Type B pancreatic cell (in vitro differentiated cells): Measurements from ENCODE around the gene CRAT. TPM values are rescaled to one million over a fixed set of nuclear protein-coding genes. Genes with fewer than 3 reads are reported as not detected.

Experiments
- DNase-seq: peaks from one replicate; pipeline ENCODE4 v3.0.0; 2021; ENCODE audit warnings: mixed read lengths; ENCODE audit not compliant: unreplicated experiment; ENCODE audit errors: extremely low spot score
- H3K27ac Mint-ChIP-seq: 2 replicates; pipeline ENCODE4 v1.8.0; 2021; ENCODE audit warnings: mild to moderate bottlenecking, mixed read lengths
- H3K27me3 Mint-ChIP-seq: 2 replicates; pipeline ENCODE4 v1.8.0; 2021; ENCODE audit warnings: mixed read lengths
- H3K36me3 Mint-ChIP-seq: 2 replicates; pipeline ENCODE4 v1.8.0; 2021; ENCODE audit warnings: mixed read lengths
- H3K4me1 Mint-ChIP-seq: one replicate; pipeline ENCODE4 v1.8.0; 2021; ENCODE audit warnings: mixed read lengths; ENCODE audit not compliant: unreplicated experiment
- H3K4me3 Mint-ChIP-seq: 2 replicates; pipeline ENCODE4 v1.8.0; 2021; ENCODE audit warnings: mild to moderate bottlenecking, mixed read lengths
- H3K9me3 Mint-ChIP-seq: 2 replicates; pipeline ENCODE4 v1.8.0; 2021; ENCODE audit warnings: mixed read lengths
- CTCF ChIP-seq: fragments of 200-600 bp; sonication (generic); conservative IDR thresholded peaks from 2 replicates; pipeline ENCODE4 v1.5.0; 2021; ENCODE audit warnings: antibody characterized with exemption, mild to moderate bottlenecking
- total RNA-seq: library from RNA; stranded (reverse); gene quantifications from 2 replicates; pipeline ENCODE4 v1.2.1, GENCODE V29; 2021; ENCODE audit warnings: low replicate concordance

CRAT gene
- total RNA-seq, 1 donor from 2014 or later = 28.4 TPM

- Mint-ChIP-seq H3K4me3 (no peak overlapping the region), H3K9me3 (no peaks in the 10 kb centered on the region), H3K36me3 (no peaks in the 10 kb centered on the region), H3K27me3 (no peaks in the 10 kb centered on the region), H3K27ac (no peak overlapping the region), H3K4me1 (no peaks in the 10 kb centered on the region)
- no peak for TF ChIP-seq CTCF
- no peak for DNase-seq
Observed at GRCh38 chr9:129101279-129101678, 9.3 kb downstream of the CRAT start.

GRCh38 chr9:129100383-129101169 is 10.0 kb downstream of the CRAT start:
- no peak for DNase-seq
- no peak overlapping the region for H3K27ac Mint-ChIP-seq
- no peaks in the 10 kb centered on the region for H3K36me3 Mint-ChIP-seq
- H3K4me3 Mint-ChIP-seq = no peak overlapping the region
- TF ChIP-seq CTCF = no peak
- no peaks in the 10 kb centered on the region for H3K27me3 Mint-ChIP-seq
- no peaks in the 10 kb centered on the region for H3K4me1 Mint-ChIP-seq
- no peaks in the 10 kb centered on the region for H3K9me3 Mint-ChIP-seq

GRCh38 chr9:129098328-129098727 is 12.3 kb downstream of the CRAT start:
- DNase-seq = no peak
- no peaks in the 10 kb centered on the region for H3K4me1 Mint-ChIP-seq
- no peaks in the 10 kb centered on the region for H3K9me3 Mint-ChIP-seq
- H3K27ac Mint-ChIP-seq = no peak overlapping the region
- no peak for TF ChIP-seq CTCF
- no peak overlapping the region for H3K4me3 Mint-ChIP-seq
- H3K27me3 Mint-ChIP-seq = no peaks in the 10 kb centered on the region
- H3K36me3 Mint-ChIP-seq = no peaks in the 10 kb centered on the region

GRCh38 chr9:129097671-129098306 is 12.8 kb downstream of the CRAT start:
- no peaks in the 10 kb centered on the region for H3K9me3 Mint-ChIP-seq
- H3K4me3 Mint-ChIP-seq = no peak overlapping the region

GRCh38 chr9:129095908-129096307 is 14.7 kb downstream of the CRAT start:
- Mint-ChIP-seq H3K27me3 (no peaks in the 10 kb centered on the region), H3K9me3 (no peaks in the 10 kb centered on the region), H3K4me3 (no peak overlapping the region), H3K27ac (no peak overlapping the region), H3K36me3 (no peaks in the 10 kb centered on the region), H3K4me1 (no peaks in the 10 kb centered on the region)
- DNase-seq = no peak
- no peak for TF ChIP-seq CTCF

More at GRCh38 chr9:129097671-129098306, 12.8 kb downstream of the CRAT start:
- H3K27ac Mint-ChIP-seq = no peak overlapping the region
- DNase-seq = no peak
- no peaks in the 10 kb centered on the region for H3K27me3 Mint-ChIP-seq
- TF ChIP-seq CTCF = no peak
- no peaks in the 10 kb centered on the region for H3K36me3 Mint-ChIP-seq
- H3K4me1 Mint-ChIP-seq = no peaks in the 10 kb centered on the region
